SK-N-MC (cell line): ENCODE results near the gene HBS1L.

Experiments used
- DNase-seq: peaks from one replicate; pipeline ENCODE4 v3.0.0-alpha.2; 2011; ENCODE audit warnings: low read depth, low spot score
- H3K27ac ChIP-seq: fragments of 200-600 bp; sonication (generic); 2 replicates; pipeline ENCODE4 v1.5.1; 2016; ENCODE audit warnings: mixed run types
- H3K36me3 ChIP-seq: fragments of 200-600 bp; sonication (generic); 2 replicates; pipeline ENCODE4 v1.6.1; 2017; ENCODE audit warnings: antibody characterized with exemption, low read length, mixed read lengths; ENCODE audit not compliant: insufficient read depth
- H3K4me3 ChIP-seq: fragments of 200-600 bp; sonication (generic); 2 replicates; pipeline ENCODE4 v1.5.1; 2016
- H3K9ac ChIP-seq: fragments of 200-600 bp; sonication (generic); 2 replicates; pipeline ENCODE4 v1.8.0; 2017; ENCODE audit warnings: mixed run types, mixed read lengths; ENCODE audit not compliant: insufficient read length
- H3K9me3 ChIP-seq: fragments of 200-600 bp; sonication (generic); 2 replicates; pipeline ENCODE4 v1.6.1; 2017; ENCODE audit warnings: low read depth, mild to moderate bottlenecking, antibody characterized with exemption, low read length, moderate library complexity, mixed read lengths
- EZH2 ChIP-seq: fragments of 200-600 bp; sonication (generic); IDR thresholded peaks from one replicate; pipeline ENCODE4 v1.6.1; 2017; ENCODE audit warnings: antibody characterized with exemption
- FOXP2 ChIP-seq: optimal IDR thresholded peaks from 2 replicates; pipeline ENCODE3; 2011; ENCODE audit warnings: mild to moderate bottlenecking, moderate library complexity; ENCODE audit not compliant: insufficient read depth; ENCODE audit errors: extremely low read length, control extremely low read depth
- POLR2AphosphoS5 ChIP-seq: IDR thresholded peaks from 2 replicates; pipeline ENCODE4 v1.6.1; 2012; ENCODE audit warnings: mild to moderate bottlenecking, low read depth, low read length, borderline replicate concordance

Gene HBS1L

DNA sequence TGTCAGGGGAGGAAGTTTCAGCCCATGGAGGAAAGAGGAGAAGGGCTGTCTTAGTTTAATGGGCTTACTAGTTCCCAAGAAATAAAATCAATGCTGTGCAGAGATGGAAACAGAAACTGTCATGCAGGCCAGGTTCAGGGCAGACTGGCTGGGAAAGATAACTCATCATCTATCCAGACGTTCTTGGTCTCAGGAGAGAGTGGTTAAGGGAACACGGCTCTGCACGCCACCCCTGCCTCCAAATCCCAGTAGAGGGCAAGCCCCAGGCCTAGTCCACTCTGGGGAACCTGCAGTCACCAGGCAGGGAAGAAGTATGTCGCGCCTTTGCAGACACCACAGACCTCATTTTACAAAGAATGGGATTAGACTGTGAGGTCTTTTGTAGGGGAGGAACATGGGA is 117.2 kb downstream of the HBS1L start:
- Histone ChIP-seq H3K9me3 (no peaks in the 10 kb centered on the region), H3K36me3 (no peaks in the 10 kb centered on the region), H3K4me3 (no peak overlapping the region), H3K9ac (no peak overlapping the region), H3K27ac (no peak overlapping the region)
- DNase-seq, result no peak
- TF ChIP-seq FOXP2 (no peak), POLR2AphosphoS5 (no peak), EZH2 (no peak)

DNA sequence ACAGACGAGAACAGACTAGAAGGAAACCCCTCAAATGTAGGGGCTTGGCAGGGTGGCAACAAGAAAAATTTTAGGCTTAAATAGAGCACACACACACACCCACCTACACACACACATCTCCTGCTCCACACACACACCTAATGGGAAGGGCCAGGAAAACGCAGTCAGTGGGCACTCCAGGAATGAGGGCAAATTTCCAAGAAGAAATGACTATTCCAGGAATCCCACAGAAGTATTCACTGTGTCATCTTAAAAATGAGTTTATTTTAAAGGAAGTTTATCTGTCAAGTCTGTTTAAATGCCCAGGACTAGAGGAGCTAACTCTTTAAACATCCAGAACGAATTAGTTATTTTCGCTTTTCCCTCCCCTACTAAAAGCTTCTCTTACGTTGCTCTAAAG is 117.7 kb downstream of the HBS1L start:
- Histone ChIP-seq H3K9ac (no peak overlapping the region), H3K9me3 (no peaks in the 10 kb centered on the region), H3K27ac (no peak overlapping the region), H3K36me3 (no peaks in the 10 kb centered on the region), H3K4me3 (no peak overlapping the region)
- DNase-seq, result no peak
- TF ChIP-seq EZH2 (no peak), FOXP2 (no peak), POLR2AphosphoS5 (no peak)

DNA sequence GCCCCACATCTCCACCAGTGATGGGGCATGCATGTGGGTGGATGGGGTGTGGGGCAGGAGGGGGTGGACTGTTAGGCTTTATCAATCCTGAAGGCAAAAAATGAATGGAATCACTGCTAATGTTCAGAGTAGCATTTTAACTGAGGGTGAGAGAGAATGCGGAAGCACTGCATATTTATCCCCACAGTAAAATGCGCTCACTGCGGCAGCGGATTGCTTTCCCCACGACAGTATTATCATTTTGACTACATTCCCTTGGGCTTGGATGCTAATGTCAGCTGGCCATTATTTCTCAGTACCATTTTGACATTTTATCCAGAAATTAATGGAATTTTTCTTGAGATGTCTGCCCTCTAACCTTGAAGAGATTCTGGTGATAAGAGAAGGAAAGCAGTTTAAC is 118.1 kb downstream of the HBS1L start:
- no peaks in the 10 kb centered on the region for H3K9me3 ChIP-seq
- H3K4me3 ChIP-seq, result no peak overlapping the region
- no peak overlapping the region for H3K27ac ChIP-seq
- TF ChIP-seq POLR2AphosphoS5 (no peak), FOXP2 (no peak), EZH2 (no peak)
- no peaks in the 10 kb centered on the region for H3K36me3 ChIP-seq
- DNase-seq, result no peak
- H3K9ac ChIP-seq, result no peak overlapping the region

- no peak for DNase-seq
- H3K36me3 ChIP-seq, result no peaks in the 10 kb centered on the region
- TF ChIP-seq EZH2, result no peak
Observed at GRCh38 chr6:134934793-134935485, 119.7 kb downstream of the HBS1L start.

GRCh38 chr6:134932535-134933470 is 121.8 kb downstream of the HBS1L start:
- no peaks in the 10 kb centered on the region for H3K36me3 ChIP-seq
- no peak for TF ChIP-seq POLR2AphosphoS5
- no peak for TF ChIP-seq FOXP2
- TF ChIP-seq EZH2, result no peak
- H3K27ac ChIP-seq, result no peak overlapping the region
- DNase-seq, result no peak
- H3K9ac ChIP-seq, result no peak overlapping the region
- H3K9me3 ChIP-seq, result no peaks in the 10 kb centered on the region
- H3K4me3 ChIP-seq, result no peak overlapping the region

More at GRCh38 chr6:134934793-134935485, 119.7 kb downstream of the HBS1L start:
- H3K9ac ChIP-seq, result no peak overlapping the region
- no peak overlapping the region for H3K4me3 ChIP-seq
- H3K27ac ChIP-seq, result no peak overlapping the region
- H3K9me3 ChIP-seq, result no peaks in the 10 kb centered on the region

DNA sequence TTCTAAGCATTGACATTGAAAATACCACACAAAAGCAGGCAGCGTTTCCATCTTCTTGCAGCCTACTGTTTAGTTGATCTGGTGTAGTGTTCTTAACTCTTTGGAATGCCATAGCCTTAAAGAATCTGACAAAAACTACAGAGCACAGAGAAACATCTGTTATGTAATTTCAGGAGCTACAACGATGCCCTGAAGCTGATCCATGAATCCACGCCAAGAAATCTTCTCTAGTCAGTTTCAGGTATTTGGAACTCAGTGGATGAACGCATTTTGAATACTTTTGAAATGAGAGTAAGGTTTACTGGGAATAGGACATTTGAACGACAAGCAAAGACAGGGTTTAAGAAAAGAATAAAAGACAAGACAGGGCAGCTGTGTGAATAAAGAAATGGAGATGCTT is 122.5 kb downstream of the HBS1L start:
- no peak for DNase-seq
- TF ChIP-seq EZH2, result no peak
- no peaks in the 10 kb centered on the region for H3K36me3 ChIP-seq
- H3K9ac ChIP-seq, result no peak overlapping the region
- no peak overlapping the region for H3K4me3 ChIP-seq
- H3K9me3 ChIP-seq, result no peaks in the 10 kb centered on the region
- no peak overlapping the region for H3K27ac ChIP-seq

- Histone ChIP-seq H3K9me3 (no peaks in the 10 kb centered on the region), H3K4me3 (no peak overlapping the region), H3K27ac (no peak overlapping the region), H3K9ac (no peak overlapping the region), H3K36me3 (no peaks in the 10 kb centered on the region)
- TF ChIP-seq FOXP2 (no peak), EZH2 (no peak), POLR2AphosphoS5 (no peak)
- DNase-seq, result no peak
Observed at GRCh38 chr6:134930463-134930862, 124.2 kb downstream of the HBS1L start.

GRCh38 chr6:134928151-134928900 is 126.3 kb downstream of the HBS1L start:
- Histone ChIP-seq H3K9ac (no peak overlapping the region), H3K9me3 (no peaks in the 10 kb centered on the region), H3K27ac (no peak overlapping the region), H3K4me3 (no peak overlapping the region), H3K36me3 (no peaks in the 10 kb centered on the region)
- TF ChIP-seq POLR2AphosphoS5, result no peak
- no peak for TF ChIP-seq EZH2
- no peak for TF ChIP-seq FOXP2
- no peak for DNase-seq
